HepG2 (cell line): ENCODE data around the gene MAP3K14. TPM values are rescaled to one million over a fixed set of nuclear protein-coding genes. Genes with fewer than 3 reads are reported as not detected.

Experiments used
- ATAC-seq: fragments of 200-7000 bp; cut with Tn5 transposase; 3 replicates; pipeline ENCODE4 v1.9.1; 2020; ENCODE audit warnings: mild to moderate bottlenecking, moderate library complexity
- BruUV-seq: library from RNA; stranded (reverse); fragments of 400-500 nt; replicated peaks from 2 replicates; lab custom pipeline; 2021; lab: Mats Ljungman, UMichigan
- CTCF ChIA-PET: fragments of 300-600 bp; formaldehyde crosslinking; extraction: SDS; loops from one replicate; lab custom pipeline; 2021; ENCODE audit warnings: low total read pairs, inconsistent platforms, low intra/inter-chr PET ratio; lab: Yijun Ruan, JAX
- POLR2A ChIA-PET: fragments of 350-600 bp; sonication (Branson Sonifier 250); formaldehyde crosslinking; loops from one replicate; lab custom pipeline; 2020; ENCODE audit warnings: antibody characterized with exemption, inconsistent platforms; lab: Yijun Ruan, JAX
- DNase-seq: peaks from one replicate; pipeline ENCODE4 v3.0.0-alpha.2; 2015; ENCODE audit warnings: low spot score
- FAIRE-seq: peaks from 3 replicates; lab custom pipeline; 2011; peaks lifted over from hg19 to GRCh38; lab: Jason Lieb, UNC
- H2AFZ ChIP-seq: one replicate; pipeline ENCODE4 v1.6.1; 2011; ENCODE audit warnings: low read length, inconsistent platforms
- H3K27ac ChIP-seq: fragments of 300-600 bp; 3 replicates; pipeline ENCODE4 v1.8.0; 2011; ENCODE audit warnings: mixed run types, mild to moderate bottlenecking, mixed read lengths, low read length, inconsistent platforms; ENCODE audit not compliant: insufficient read depth; ENCODE audit errors: extremely low read length
- H3K27me3 ChIP-seq, 2 experiments: fragments of 200-600 bp in 1 of 2; 2 replicates in 1 of 2; 3 replicates in 1 of 2; pipeline versions ENCODE4 v1.6.0 to v1.8.0; 2011; ENCODE audit warnings: low read length in 2 of 2, mild to moderate bottlenecking in 2 of 2, moderate library complexity in 2 of 2, inconsistent platforms in 1 of 2; ENCODE audit not compliant: insufficient read depth in 2 of 2, control insufficient read depth in 1 of 2
- H3K36me3 ChIP-seq, 2 experiments: fragments of 200-600 bp in 1 of 2; replicated peaks in 1 of 2; 2 replicates in 1 of 2; 3 replicates in 1 of 2; pipeline versions ENCODE4 v1.5.1 to v1.8.0; 2011; ENCODE audit warnings: low read length in 2 of 2, inconsistent platforms in 1 of 2; ENCODE audit not compliant: insufficient read depth in 2 of 2, control insufficient read depth in 1 of 2
- H3K4me1 ChIP-seq: 2 replicates; pipeline ENCODE4 v1.5.1; 2012; ENCODE audit warnings: low read length, inconsistent platforms; ENCODE audit not compliant: insufficient read depth
- H3K4me2 ChIP-seq: 2 replicates; pipeline ENCODE4 v1.6.0; 2011; ENCODE audit warnings: low read depth, low read length, inconsistent platforms
- H3K4me3 ChIP-seq, 3 experiments: fragments of 200-600 bp in 1 of 3; sonication (generic), shearing (Covaris generic) in 1 of 3; replicated peaks in 1 of 3; 2 replicates each; pipeline ENCODE4 v1.5.1; 2011 to 2016; ENCODE audit warnings: low read length in 3 of 3, inconsistent platforms in 2 of 3, low read depth in 2 of 3, mild to moderate bottlenecking in 2 of 3, control low read depth in 1 of 3, mixed read lengths in 1 of 3; ENCODE audit not compliant: insufficient read depth in 1 of 3
- H3K79me2 ChIP-seq: one replicate; pipeline ENCODE4 v1.6.1; 2011; ENCODE audit warnings: low read length, inconsistent platforms; ENCODE audit not compliant: insufficient read depth
- H3K9ac ChIP-seq: 2 replicates; pipeline ENCODE4 v1.6.0; 2011; ENCODE audit warnings: mild to moderate bottlenecking, low read depth, low read length, inconsistent platforms; ENCODE audit not compliant: insufficient read depth
- H3K9me3 ChIP-seq: 2 replicates; pipeline ENCODE4 v1.5.1; 2012; ENCODE audit warnings: mild to moderate bottlenecking, low read length
- H4K20me1 ChIP-seq: 2 replicates; pipeline ENCODE4 v1.6.0; 2011; ENCODE audit warnings: inconsistent platforms, mild to moderate bottlenecking, low read length, moderate library complexity; ENCODE audit not compliant: insufficient read depth
- ESRRA ChIP-seq: sonication (generic); formaldehyde crosslinking; IDR thresholded peaks from 2 replicates; pipeline ENCODE4 v1.5.1; 2020; ENCODE audit warnings: mild to moderate bottlenecking, low read depth, missing genetic modification reagents
- NR1H2 ChIP-seq: sonication (generic); formaldehyde crosslinking; IDR thresholded peaks from 2 replicates; pipeline ENCODE4 v1.8.1; 2022; ENCODE audit warnings: low read depth, missing genetic modification reagents, borderline replicate concordance
- PCBP1 ChIP-seq: fragments of 200-400 bp; formaldehyde crosslinking; IDR thresholded peaks from 2 replicates; pipeline ENCODE4 v1.6.1; 2017; ENCODE audit warnings: mild to moderate bottlenecking, low read depth, low read length, borderline replicate concordance
- SNAPC2 ChIP-seq: sonication (generic); formaldehyde crosslinking; IDR thresholded peaks from 2 replicates; pipeline ENCODE4 v1.8.1; 2022; ENCODE audit warnings: mild to moderate bottlenecking, missing genetic modification reagents
- TARDBP ChIP-seq: sonication (generic); formaldehyde crosslinking; IDR thresholded peaks from 2 replicates; pipeline ENCODE4 v1.8.0; 2022; ENCODE audit warnings: mild to moderate bottlenecking, missing genetic modification reagents
- XRCC5 ChIP-seq: fragments of 200-400 bp; formaldehyde crosslinking; optimal IDR thresholded peaks from 2 replicates; pipeline ENCODE3; 2017; ENCODE audit warnings: mild to moderate bottlenecking, low read length
- ZBTB7B ChIP-seq: sonication (generic); formaldehyde crosslinking; IDR thresholded peaks from 2 replicates; pipeline ENCODE4 v1.4.0; 2020; ENCODE audit warnings: missing genetic modification reagents
- ZNF263 ChIP-seq: sonication (generic); formaldehyde crosslinking; IDR thresholded peaks from 2 replicates; pipeline ENCODE4 v1.4.0; 2020; ENCODE audit warnings: missing genetic modification reagents
- ZNF333 ChIP-seq: sonication (generic); formaldehyde crosslinking; IDR thresholded peaks from 2 replicates; pipeline ENCODE4 v1.4.0; 2020; ENCODE audit warnings: mild to moderate bottlenecking, missing genetic modification reagents, borderline replicate concordance
- WGBS: methylation state at CpG from one replicate; pipeline ENCODE4 v1.1.6; 2017; ENCODE audit warnings: low lambda C conversion rate; 5-methylcytosine and 5-hydroxymethylcytosine counted together
- in situ Hi-C: cut with HindIII; loops from 2 replicates; pipeline ENCODE4 v1.10.0; 2017; ENCODE audit warnings: low pct_unique_long_range_greater_than_20kb; ENCODE audit not compliant: extremely low pct_ligation_motif_present
- intact Hi-C: fragments of 100-400 bp; cut with micrococcal nuclease; formaldehyde crosslinking; loops from one replicate; pipeline ENCODE4 v1.10.0; 2022; ENCODE audit not compliant: unreplicated experiment
- polyA plus RNA-seq, 8 experiments: library from polyadenylated mRNA; depleted of rRNA in 3 of 8; stranded (reverse) in 7 of 8; unstranded in 1 of 8; fragments of >200 nt; fragmentation: Illumina TruSeq in 4 of 8; extraction: Trizol in 4 of 8; gene quantifications; 2 replicates each; pipeline versions ENCODE4 v1.2.1 to v1.2.3, GENCODE V29; 2011 to 2016; ENCODE audit warnings: low read depth in 4 of 8, missing spikeins in 1 of 8, mixed read lengths in 1 of 8; ENCODE audit not compliant: insufficient read depth in 1 of 8
- total RNA-seq, 5 experiments: library from RNA; depleted of rRNA; stranded (reverse); fragments of >200 nt; fragmentation: Illumina TruSeq; extraction: Trizol; gene quantifications; 2 replicates each; pipeline ENCODE4 v1.2.3, GENCODE V29; 2016; ENCODE audit warnings: low read depth in 1 of 5
- TF ChIP-seq, protein P1 (sequence below): sonication (generic); formaldehyde crosslinking; IDR thresholded peaks from 2 replicates; pipeline ENCODE4 v1.4.0; 2020; ENCODE audit warnings: missing genetic modification reagents
- TF ChIP-seq, protein P2 (sequence below): sonication (generic); formaldehyde crosslinking; IDR thresholded peaks from 2 replicates; pipeline ENCODE4 v1.5.1; 2020; ENCODE audit warnings: mild to moderate bottlenecking, missing genetic modification reagents
- TF ChIP-seq, protein P3 (sequence below): sonication (generic); formaldehyde crosslinking; IDR thresholded peaks from 2 replicates; pipeline ENCODE4 v1.8.0; 2022; ENCODE audit warnings: missing genetic modification reagents, mild to moderate bottlenecking, inconsistent platforms, borderline replicate concordance

MAP3K14 gene
- total and polyA plus RNA-seq, 2 of the 13 experiments (the other 11 are each of a cell fraction or from before 2014, with no cell fraction given), result 2.6 TPM

DNA sequence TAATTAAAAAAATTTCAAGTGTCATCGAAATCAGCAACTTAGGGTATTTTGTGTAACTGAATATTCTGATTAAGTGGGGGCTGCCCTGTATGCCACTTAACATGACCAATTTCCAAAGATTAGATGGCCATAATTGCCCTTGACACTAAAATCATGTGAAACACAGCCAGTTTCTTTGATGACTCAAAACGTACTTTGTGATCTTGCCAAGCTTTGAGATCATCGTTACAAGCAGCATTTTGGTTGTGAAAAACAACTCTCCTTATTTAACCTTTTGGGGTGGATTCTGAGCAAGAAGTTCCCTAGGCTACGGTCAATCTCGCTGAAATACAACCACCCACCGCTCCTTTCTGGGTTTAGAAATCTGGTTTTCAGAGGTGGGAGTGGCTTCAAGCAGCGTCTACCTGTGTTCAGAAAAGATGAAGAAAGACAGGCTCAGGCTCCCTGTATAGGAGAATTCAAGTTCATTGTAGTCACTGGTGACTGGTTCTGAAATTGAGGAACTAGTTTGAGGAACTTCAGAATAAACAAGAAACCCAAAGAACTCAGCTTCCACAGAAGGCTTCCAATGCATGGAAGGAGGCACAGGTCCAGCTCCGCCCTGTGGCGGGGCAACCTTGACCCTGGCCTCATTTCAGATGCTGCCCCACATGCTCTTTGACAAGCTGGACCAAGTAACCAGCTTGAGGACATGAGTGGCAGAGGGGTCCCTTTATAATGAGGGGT, 9.4 kb downstream of the MAP3K14 start:
- Histone ChIP-seq H3K9ac (no peak overlapping the region), H3K27ac (peak overlapping the region; percentile 20), H3K36me3 (no peaks in the 10 kb centered on the region), H4K20me1 (no peaks in the 10 kb centered on the region), H3K4me2 (no peak overlapping the region), H3K4me3 (no peak overlapping the region), H3K4me1 (peaks cover 37% of the 10 kb centered on the region), H3K9me3 (no peaks in the 10 kb centered on the region), H3K79me2 (peaks cover 51% of the 10 kb centered on the region), H3K27me3 (no peaks in the 10 kb centered on the region), H2AFZ (no peak overlapping the region)
- 86% methylated on average over 9 of the region's 9 CpGs for WGBS
- in situ Hi-C loops, result no loop called here
- intact Hi-C loops, result no loop called here
- FAIRE-seq (no peak), ATAC-seq (no peak), DNase-seq (no peak)
- POLR2A ChIA-PET, result interaction anchor here (0.6 to 1.6 kb wide), 4 partner anchors 9 to 159 kb away, joined by 4 to 5 read pairs (median 4); partner anchors contain the start of genes HEXIM1 and MAP3K14
- no TSS peak for BruUV-seq
- CTCF ChIA-PET, result interaction anchor here (0.6 kb wide), 1 partner anchor 77 kb away, joined by 3 read pairs; no protein-coding TSS in a partner anchor
- no peak for TF ChIP-seq NR1H2 (CRISPR knock-in tag)
- TF ChIP-seq, protein P1, sequence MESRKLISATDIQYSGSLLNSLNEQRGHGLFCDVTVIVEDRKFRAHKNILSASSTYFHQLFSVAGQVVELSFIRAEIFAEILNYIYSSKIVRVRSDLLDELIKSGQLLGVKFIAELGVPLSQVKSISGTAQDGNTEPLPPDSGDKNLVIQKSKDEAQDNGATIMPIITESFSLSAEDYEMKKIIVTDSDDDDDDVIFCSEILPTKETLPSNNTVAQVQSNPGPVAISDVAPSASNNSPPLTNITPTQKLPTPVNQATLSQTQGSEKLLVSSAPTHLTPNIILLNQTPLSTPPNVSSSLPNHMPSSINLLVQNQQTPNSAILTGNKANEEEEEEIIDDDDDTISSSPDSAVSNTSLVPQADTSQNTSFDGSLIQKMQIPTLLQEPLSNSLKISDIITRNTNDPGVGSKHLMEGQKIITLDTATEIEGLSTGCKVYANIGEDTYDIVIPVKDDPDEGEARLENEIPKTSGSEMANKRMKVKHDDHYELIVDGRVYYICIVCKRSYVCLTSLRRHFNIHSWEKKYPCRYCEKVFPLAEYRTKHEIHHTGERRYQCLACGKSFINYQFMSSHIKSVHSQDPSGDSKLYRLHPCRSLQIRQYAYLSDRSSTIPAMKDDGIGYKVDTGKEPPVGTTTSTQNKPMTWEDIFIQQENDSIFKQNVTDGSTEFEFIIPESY (CRISPR knock-in tag), result peak; percentile 89
- no peak for TF ChIP-seq ZNF263 (CRISPR knock-in tag)
- TF ChIP-seq, protein P2, sequence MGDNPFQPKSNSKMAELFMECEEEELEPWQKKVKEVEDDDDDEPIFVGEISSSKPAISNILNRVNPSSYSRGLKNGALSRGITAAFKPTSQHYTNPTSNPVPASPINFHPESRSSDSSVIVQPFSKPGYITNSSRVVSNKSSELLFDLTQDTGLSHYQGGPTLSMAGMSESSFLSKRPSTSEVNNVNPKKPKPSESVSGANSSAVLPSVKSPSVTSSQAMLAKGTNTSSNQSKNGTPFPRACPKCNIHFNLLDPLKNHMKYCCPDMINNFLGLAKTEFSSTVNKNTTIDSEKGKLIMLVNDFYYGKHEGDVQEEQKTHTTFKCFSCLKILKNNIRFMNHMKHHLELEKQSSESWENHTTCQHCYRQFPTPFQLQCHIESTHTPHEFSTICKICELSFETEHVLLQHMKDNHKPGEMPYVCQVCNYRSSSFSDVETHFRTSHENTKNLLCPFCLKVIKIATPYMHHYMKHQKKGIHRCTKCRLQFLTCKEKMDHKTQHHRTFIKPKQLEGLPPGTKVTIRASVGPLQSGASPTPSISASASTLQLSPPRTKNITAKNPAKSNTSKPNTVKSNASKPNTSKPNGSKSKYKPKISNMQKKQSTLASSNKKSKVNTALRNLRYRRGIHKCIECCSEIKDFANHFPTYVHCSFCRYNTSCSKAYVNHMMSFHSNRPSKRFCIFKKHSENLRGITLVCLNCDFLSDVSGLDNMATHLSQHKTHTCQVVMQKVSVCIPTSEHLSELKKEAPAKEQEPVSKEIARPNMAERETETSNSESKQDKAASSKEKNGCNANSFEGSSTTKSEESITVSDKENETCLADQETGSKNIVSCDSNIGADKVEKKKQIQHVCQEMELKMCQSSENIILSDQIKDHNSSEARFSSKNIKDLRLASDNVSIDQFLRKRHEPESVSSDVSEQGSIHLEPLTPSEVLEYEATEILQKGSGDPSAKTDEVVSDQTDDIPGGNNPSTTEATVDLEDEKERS (CRISPR knock-in tag), result 0 out of 2 replicates have a peak, but pooled peaks have one; percentile 20
- no peak for TF ChIP-seq ESRRA (CRISPR knock-in tag)
- TF ChIP-seq ZBTB7B (CRISPR knock-in tag), result no peak
- TF ChIP-seq PCBP1, result no peak
- no peak for TF ChIP-seq TARDBP
- no peak for TF ChIP-seq XRCC5
- TF ChIP-seq ZNF333 (CRISPR knock-in tag), result no peak
- TF ChIP-seq, protein P3, sequence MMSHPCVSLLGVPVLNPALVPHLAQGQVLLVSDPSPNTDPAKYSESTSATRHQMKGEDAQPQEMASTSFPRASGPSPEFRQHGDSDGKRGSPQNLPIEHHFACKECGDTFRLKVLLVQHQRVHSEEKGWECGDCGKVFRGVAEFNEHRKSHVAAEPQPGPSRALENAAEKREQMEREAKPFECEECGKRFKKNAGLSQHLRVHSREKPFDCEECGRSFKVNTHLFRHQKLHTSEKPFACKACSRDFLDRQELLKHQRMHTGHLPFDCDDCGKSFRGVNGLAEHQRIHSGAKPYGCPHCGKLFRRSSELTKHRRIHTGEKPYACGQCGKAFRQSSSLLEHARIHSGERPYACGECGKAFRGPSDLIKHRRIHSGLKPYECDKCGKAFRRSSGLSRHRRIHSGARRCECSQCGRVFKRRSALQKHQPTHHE, result no peak
- TF ChIP-seq SNAPC2 (CRISPR knock-in tag), result no peak
